Panc1 (cell line): ENCODE results near the gene AP3B2. TPM values are rescaled to one million over a fixed set of nuclear protein-coding genes. Genes with fewer than 3 reads are reported as not detected.

Experiments
- ATAC-seq: fragments of 200-7000 bp; cut with Tn5 transposase; 2 replicates; pipeline ENCODE4 v1.9.1; 2020; ENCODE audit warnings: mild to moderate bottlenecking, moderate library complexity
- BruUV-seq: library from RNA; stranded (reverse); fragments of 400-500 nt; replicated peaks from 2 replicates; lab custom pipeline; 2021; lab: Mats Ljungman, UMichigan
- CTCF ChIA-PET: fragments of 300-600 bp; sonication (Branson Sonifier 250); formaldehyde crosslinking; loops from one replicate; lab custom pipeline; 2022; ENCODE audit warnings: antibody characterized with exemption; lab: Charles Lee
- POLR2A ChIA-PET: fragments of 300-600 bp; sonication (Branson Sonifier 250); formaldehyde crosslinking; loops from one replicate; lab custom pipeline; 2022; ENCODE audit warnings: antibody characterized with exemption; lab: Charles Lee
- DNase-seq: peaks from one replicate; pipeline ENCODE4 v3.0.0-alpha.2; 2010; ENCODE audit warnings: low read depth, low spot score
- H3K27ac ChIP-seq: 2 replicates; pipeline ENCODE4 v1.5.1; 2011; ENCODE audit warnings: mild to moderate bottlenecking, low read length, inconsistent platforms
- H3K27me3 ChIP-seq: fragments of 200-500 bp; sonication (Bioruptor generic); 2 replicates; pipeline ENCODE4 v1.6.0; 2014; ENCODE audit warnings: low read length, inconsistent platforms; ENCODE audit not compliant: control insufficient read depth, insufficient read depth
- H3K36me3 ChIP-seq: fragments of 200-500 bp; sonication (Bioruptor generic); 2 replicates; pipeline ENCODE4 v1.5.1; 2014; ENCODE audit warnings: inconsistent platforms, mild to moderate bottlenecking, low read length, moderate library complexity; ENCODE audit not compliant: control insufficient read depth, insufficient read depth
- H3K4me1 ChIP-seq: 2 replicates; pipeline ENCODE4 v1.5.1; 2011; ENCODE audit warnings: inconsistent platforms, mild to moderate bottlenecking, low read length, moderate library complexity; ENCODE audit not compliant: control insufficient read depth, insufficient read depth
- H3K4me3 ChIP-seq, 2 experiments: 2 replicates each; pipeline ENCODE4 v1.5.1; 2011 to 2012; ENCODE audit warnings: low read depth in 2 of 2, low read length in 2 of 2, mild to moderate bottlenecking in 2 of 2, inconsistent platforms in 1 of 2, moderate library complexity in 1 of 2
- H3K9me3 ChIP-seq: fragments of 200-500 bp; sonication (Bioruptor generic); 2 replicates; pipeline ENCODE4 v1.5.1; 2014; ENCODE audit warnings: low read depth, mild to moderate bottlenecking, inconsistent platforms, low read length, moderate library complexity; ENCODE audit not compliant: control insufficient read depth, insufficient read depth
- CTCF ChIP-seq: fragments of 450-650 bp; IDR thresholded peaks from 2 replicates; pipeline ENCODE4 v1.5.1; 2017; ENCODE audit warnings: mild to moderate bottlenecking
- POLR2AphosphoS5 ChIP-seq: IDR thresholded peaks from 2 replicates; pipeline ENCODE4 v1.6.1; 2012; ENCODE audit warnings: mild to moderate bottlenecking, low read depth, low read length, moderate library complexity
- SIN3A ChIP-seq: IDR thresholded peaks from 2 replicates; pipeline ENCODE4 v1.6.1; 2012; ENCODE audit warnings: low read depth, mild to moderate bottlenecking, low read length, moderate library complexity, borderline replicate concordance; ENCODE audit not compliant: insufficient read depth
- TCF7L2 ChIP-seq: IDR thresholded peaks from 2 replicates; pipeline ENCODE4 v1.6.1; 2011; ENCODE audit warnings: mild to moderate bottlenecking, low read depth, low read length, inconsistent platforms
- in situ Hi-C: cut with HindIII; loops from 2 replicates; pipeline ENCODE4 v1.10.0; 2016; ENCODE audit warnings: low sequenced_read_pairs, low pct_unique_long_range_greater_than_20kb
- intact Hi-C: fragments of 100-400 bp; cut with micrococcal nuclease; formaldehyde crosslinking; loops from one replicate; pipeline ENCODE4 v1.10.0; 2022; ENCODE audit not compliant: unreplicated experiment
- total RNA-seq: library from RNA; stranded (reverse); gene quantifications from one replicate; pipeline ENCODE4 v1.2.1, GENCODE V29; 2021; ENCODE audit not compliant: unreplicated experiment
- TF ChIP-seq, protein P1 (sequence below), 2 experiments: IDR thresholded peaks; 2 replicates each; pipeline ENCODE4 v1.6.1; 2011 to 2012; ENCODE audit warnings: low read depth in 2 of 2, control low read depth in 1 of 2, low read length in 1 of 2, mild to moderate bottlenecking in 1 of 2, moderate library complexity in 1 of 2; ENCODE audit not compliant: insufficient read depth in 1 of 2

AP3B2 gene
- total RNA-seq, 1 experiment from 2014 or later: 0.95 TPM

GRCh38 chr15:82670699-82671098 is 39.0 kb downstream of the AP3B2 start:
- POLR2A ChIA-PET: no interaction called here
- BruUV-seq: no TSS peak
- ATAC-seq (no peak), DNase-seq (no peak)
- no peaks in the 10 kb centered on the region for H3K36me3 ChIP-seq
- no peak overlapping the region for H3K27ac ChIP-seq
- TF ChIP-seq, protein P1, sequence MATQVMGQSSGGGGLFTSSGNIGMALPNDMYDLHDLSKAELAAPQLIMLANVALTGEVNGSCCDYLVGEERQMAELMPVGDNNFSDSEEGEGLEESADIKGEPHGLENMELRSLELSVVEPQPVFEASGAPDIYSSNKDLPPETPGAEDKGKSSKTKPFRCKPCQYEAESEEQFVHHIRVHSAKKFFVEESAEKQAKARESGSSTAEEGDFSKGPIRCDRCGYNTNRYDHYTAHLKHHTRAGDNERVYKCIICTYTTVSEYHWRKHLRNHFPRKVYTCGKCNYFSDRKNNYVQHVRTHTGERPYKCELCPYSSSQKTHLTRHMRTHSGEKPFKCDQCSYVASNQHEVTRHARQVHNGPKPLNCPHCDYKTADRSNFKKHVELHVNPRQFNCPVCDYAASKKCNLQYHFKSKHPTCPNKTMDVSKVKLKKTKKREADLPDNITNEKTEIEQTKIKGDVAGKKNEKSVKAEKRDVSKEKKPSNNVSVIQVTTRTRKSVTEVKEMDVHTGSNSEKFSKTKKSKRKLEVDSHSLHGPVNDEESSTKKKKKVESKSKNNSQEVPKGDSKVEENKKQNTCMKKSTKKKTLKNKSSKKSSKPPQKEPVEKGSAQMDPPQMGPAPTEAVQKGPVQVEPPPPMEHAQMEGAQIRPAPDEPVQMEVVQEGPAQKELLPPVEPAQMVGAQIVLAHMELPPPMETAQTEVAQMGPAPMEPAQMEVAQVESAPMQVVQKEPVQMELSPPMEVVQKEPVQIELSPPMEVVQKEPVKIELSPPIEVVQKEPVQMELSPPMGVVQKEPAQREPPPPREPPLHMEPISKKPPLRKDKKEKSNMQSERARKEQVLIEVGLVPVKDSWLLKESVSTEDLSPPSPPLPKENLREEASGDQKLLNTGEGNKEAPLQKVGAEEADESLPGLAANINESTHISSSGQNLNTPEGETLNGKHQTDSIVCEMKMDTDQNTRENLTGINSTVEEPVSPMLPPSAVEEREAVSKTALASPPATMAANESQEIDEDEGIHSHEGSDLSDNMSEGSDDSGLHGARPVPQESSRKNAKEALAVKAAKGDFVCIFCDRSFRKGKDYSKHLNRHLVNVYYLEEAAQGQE (IDR thresholded peaks at IDR 0.05; ENCODE audit: insufficient read depth in 1 of 2, low read depth in 2 of 2, low read length in 1 of 2): no peak
- TF ChIP-seq CTCF: no peak
- TF ChIP-seq SIN3A: no peak
- no peak for TF ChIP-seq TCF7L2
- TF ChIP-seq POLR2AphosphoS5: no peak
- intact Hi-C loops (no loop called here), in situ Hi-C loops (no loop called here)
- no peaks in the 10 kb centered on the region for H3K9me3 ChIP-seq
- CTCF ChIA-PET: no interaction called here
- no peaks in the 10 kb centered on the region for H3K4me1 ChIP-seq
- H3K4me3 ChIP-seq: no peak overlapping the region
- no peaks in the 10 kb centered on the region for H3K27me3 ChIP-seq

GRCh38 chr15:82666606-82667005 is 43.1 kb downstream of the AP3B2 start:
- H3K36me3 ChIP-seq: no peaks in the 10 kb centered on the region; the same call in 1 of the 2 replicates
- TF ChIP-seq TCF7L2: no peak
- no peak for TF ChIP-seq POLR2AphosphoS5
- no peak for TF ChIP-seq SIN3A
- TF ChIP-seq, protein P1 (IDR thresholded peaks at IDR 0.05; ENCODE audit: insufficient read depth in 1 of 2, low read depth in 2 of 2, low read length in 1 of 2): no peak
- TF ChIP-seq CTCF: no peak
- BruUV-seq: no TSS peak
- H3K27me3 ChIP-seq: no peaks in the 10 kb centered on the region
- H3K27ac ChIP-seq: no peak overlapping the region
- intact Hi-C loops (no loop called here), in situ Hi-C loops (no loop called here)
- no peaks in the 10 kb centered on the region for H3K4me1 ChIP-seq
- ChIA-PET POLR2A (no interaction called here), CTCF (no interaction called here)
- ATAC-seq (no peak), DNase-seq (no peak)
- H3K9me3 ChIP-seq: no peaks in the 10 kb centered on the region
- H3K4me3 ChIP-seq: no peak overlapping the region
